Heart right ventricle (tissue), 16 donors: ENCODE data around the gene ROBO3. TPM values are rescaled to one million over a fixed set of nuclear protein-coding genes. Genes with fewer than 3 reads are reported as not detected.
A peak's percentile ranks its signal among the peaks of the same experiment; 100 is the strongest.

Experiments
- ATAC-seq, 8 donors: fragments of 200-7000 bp; cut with Tn5 transposase; one replicate each; pipeline ENCODE4 v1.9.1; 2020; ENCODE audit warnings: mild to moderate bottlenecking in 8 of 8, moderate library complexity in 8 of 8, moderate number of reproducible peaks in 1 of 8
- DNase-seq, 2 donors: peaks; one replicate each; pipeline ENCODE4 v3.0.0-alpha.2; 2020
- H3K27ac ChIP-seq, 10 donors: fragments of 200-600 bp; sonication (generic) in 2 of 10; one replicate each; pipeline versions ENCODE4 v1.5.0 to v1.8.0; 2020 to 2022; ENCODE audit warnings: mild to moderate bottlenecking in 3 of 10
- H3K27me3 ChIP-seq, 7 donors: fragments of 200-600 bp; one replicate each; pipeline ENCODE4 v1.8.0; 2021 to 2022; ENCODE audit warnings: mild to moderate bottlenecking in 2 of 7
- H3K36me3 ChIP-seq, 9 donors: fragments of 200-600 bp; sonication (generic) in 1 of 9; one replicate each; pipeline versions ENCODE4 v1.5.0 to v1.8.0; 2020 to 2022; ENCODE audit warnings: mild to moderate bottlenecking in 2 of 9
- H3K4me1 ChIP-seq, 9 donors: fragments of 200-600 bp; sonication (generic) in 1 of 9; one replicate each; pipeline versions ENCODE4 v1.5.0 to v1.8.0; 2020 to 2022; ENCODE audit warnings: mild to moderate bottlenecking in 4 of 9
- H3K4me3 ChIP-seq, 10 donors: fragments of 200-600 bp; sonication (generic) in 2 of 10; one replicate each; pipeline versions ENCODE4 v1.5.0 to v1.8.0; 2020 to 2022; ENCODE audit warnings: mild to moderate bottlenecking in 7 of 10, moderate library complexity in 2 of 10
- H3K9me3 ChIP-seq, 11 donors: fragments of 200-600 bp in 10 of 11; sonication (generic) in 2 of 11; one replicate each; pipeline versions ENCODE4 v1.5.0 to v1.8.0; 2013 to 2022; ENCODE audit warnings: mild to moderate bottlenecking in 2 of 11, control low read depth in 1 of 11, moderate library complexity in 1 of 11
- whole genome bisulfite sequencing, 2 donors: extraction: QIAGEN DNeasy Blood & Tissue Kit; methylation state at CpG; one replicate each; pipeline ENCODE4 v1.1.7; 2013; ENCODE audit warnings: inconsistent platforms in 1 of 2; 5-methylcytosine and 5-hydroxymethylcytosine counted together
- intact Hi-C, 10 donors: fragments of 100-400 bp; cut with DNase I; formaldehyde crosslinking; loops; one replicate each; pipeline versions ENCODE4 v1.11.1 to v1.14.2; 2022
- polyA plus RNA-seq, 2 donors: library from polyadenylated mRNA; stranded (reverse); fragments of 200-250 nt; gene quantifications; one replicate each; pipeline ENCODE4 v1.2.3, GENCODE V29; 2013
- total RNA-seq, 10 donors: library from RNA; stranded (reverse); fragmentation: NEBNext Ultra II Directional in 3 of 10; extraction: Animal tissue kit (Norgen Biotek cat#: 25700) in 3 of 10; gene quantifications; one replicate each; pipeline versions ENCODE4 v1.2.1 to v1.2.4, GENCODE V29; 2021 to 2023
- TF ChIP-seq, protein P1 (sequence below), 9 donors: fragments of 200-600 bp; sonication (generic) in 2 of 9; IDR thresholded peaks; one replicate each; pipeline versions ENCODE4 v1.5.0 to v1.8.0; 2021 to 2022; ENCODE audit warnings: antibody characterized with exemption in 9 of 9, mild to moderate bottlenecking in 5 of 9, moderate library complexity in 1 of 9
- donor health status: Arrhythmogenic right ventricular cardiomyopathy.
- donor health status: ischemic (EF 13 %, LVEDD 7.1; RV severe dilation, severe dysfunction).
- donor health status: healthy with polysubstance abuse.
- donor health status: DM: no; HTN: yes; CAD: no.
- donor health status: DM: no; HTN: no; CAD: no.
- donor health status: ischemic (EF 25% LVEDD 6.9; RV normal size, moderate dysfunction).
- donor health status: ischemic (EF 25% LVEDD 5.7; RV mildly dilated, moderate dysfunction).
- donor health status: healthy.
- donor health status: DM: yes; HTN: yes; CAD: no.
- donor health status: Ischemic cardiomyopathy.
- donor health status: ischemic (EF 35%, LVEDD 5.7; RV mildly dilated, moderate dysfunction).
- donor health status: nonischemic (EF 11% LVEDD 7.7; RV severe dilation, severe dysfunction).
- donor health status: DM: yes; HTN: yes; CAD: no.
- donor health status: PGD.
- donor health status: ischemic (EF 29% LVEDD 5.4; RV normal size, mild dysfunction).
- donor health status: nonischemic (EF 23%, LVEDD 6.1; RV moderate dilation, normal function).

Gene ROBO3
- total and polyA plus RNA-seq, 12 donors, result 1.5 to 19.8 (median 4.1) TPM

GRCh38 chr11:124892146-124892545, 26.9 kb downstream of the ROBO3 start:
- WGBS, 2 donors, result 74 to 78% methylated on average over 2 of the region's 2 CpGs
- TF ChIP-seq, protein P1, sequence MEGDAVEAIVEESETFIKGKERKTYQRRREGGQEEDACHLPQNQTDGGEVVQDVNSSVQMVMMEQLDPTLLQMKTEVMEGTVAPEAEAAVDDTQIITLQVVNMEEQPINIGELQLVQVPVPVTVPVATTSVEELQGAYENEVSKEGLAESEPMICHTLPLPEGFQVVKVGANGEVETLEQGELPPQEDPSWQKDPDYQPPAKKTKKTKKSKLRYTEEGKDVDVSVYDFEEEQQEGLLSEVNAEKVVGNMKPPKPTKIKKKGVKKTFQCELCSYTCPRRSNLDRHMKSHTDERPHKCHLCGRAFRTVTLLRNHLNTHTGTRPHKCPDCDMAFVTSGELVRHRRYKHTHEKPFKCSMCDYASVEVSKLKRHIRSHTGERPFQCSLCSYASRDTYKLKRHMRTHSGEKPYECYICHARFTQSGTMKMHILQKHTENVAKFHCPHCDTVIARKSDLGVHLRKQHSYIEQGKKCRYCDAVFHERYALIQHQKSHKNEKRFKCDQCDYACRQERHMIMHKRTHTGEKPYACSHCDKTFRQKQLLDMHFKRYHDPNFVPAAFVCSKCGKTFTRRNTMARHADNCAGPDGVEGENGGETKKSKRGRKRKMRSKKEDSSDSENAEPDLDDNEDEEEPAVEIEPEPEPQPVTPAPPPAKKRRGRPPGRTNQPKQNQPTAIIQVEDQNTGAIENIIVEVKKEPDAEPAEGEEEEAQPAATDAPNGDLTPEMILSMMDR (IDR thresholded peaks at IDR 0.05), result no peak
- Histone ChIP-seq H3K27me3 (no peaks in the 10 kb centered on the region), H3K4me1 (peaks cover 5 to 86% (median 46%) of the 10 kb centered on the region in 9 donors), H3K9me3 (no peaks in the 10 kb centered on the region), H3K4me3 (no peak overlapping the region), H3K27ac (peak overlapping the region in 6 of 10 donors; percentile 1 to 95 (median 48)), H3K36me3 (peaks cover 0 to 78% (median 0%) of the 10 kb centered on the region in 9 donors)
- ATAC-seq (no peak), DNase-seq (no peak)
- intact Hi-C loops, result no loop called here

GRCh38 chr11:124892750-124893454, 27.7 kb downstream of the ROBO3 start:
- Histone ChIP-seq H3K4me3 (no peak overlapping the region), H3K27ac (peak overlapping the region in 7 of 10 donors; percentile 1 to 95 (median 40)), H3K9me3 (no peaks in the 10 kb centered on the region), H3K27me3 (no peaks in the 10 kb centered on the region), H3K36me3 (peaks cover 0 to 71% (median 0%) of the 10 kb centered on the region in 9 donors), H3K4me1 (peaks cover 5 to 92% (median 53%) of the 10 kb centered on the region in 9 donors)
- TF ChIP-seq, protein P1 (IDR thresholded peaks at IDR 0.05), result peak in 1 of 9 donors; percentile 9
- no peak for DNase-seq
- whole genome bisulfite sequencing, 2 donors, result 65 to 69% methylated on average over 9 of the region's 9 CpGs
- intact Hi-C loops, result no loop called here
- ATAC-seq, result peak in 1 of 8 donors; percentile 6

GRCh38 chr11:124893781-124894401, 28.7 kb downstream of the ROBO3 start:
- DNase-seq, result no peak
- 86 to 87% methylated on average over 14 of the region's 14 CpGs for WGBS, 2 donors

More at GRCh38 chr11:124893781-124894401, 28.7 kb downstream of the ROBO3 start:
- no peaks in the 10 kb centered on the region for H3K27me3 ChIP-seq
- intact Hi-C loops, result no loop called here
- H3K27ac ChIP-seq, result peak overlapping the region in 6 of 10 donors; percentile 7 to 95 (median 85)
- no peak for ATAC-seq
- H3K36me3 ChIP-seq, result peaks cover 0 to 61% (median 0%) of the 10 kb centered on the region in 9 donors
- TF ChIP-seq, protein P1 (IDR thresholded peaks at IDR 0.05), result no peak
- no peaks in the 10 kb centered on the region for H3K9me3 ChIP-seq
- H3K4me1 ChIP-seq, result peaks cover 14 to 92% (median 60%) of the 10 kb centered on the region in 9 donors
- H3K4me3 ChIP-seq, result peak overlapping the region in 4 of 10 donors; percentile 51 to 65 (median 56)
